ENCODE measurements around the gene ITPK1. TPM values are rescaled to one million over a fixed set of nuclear protein-coding genes. Genes with fewer than 3 reads are reported as not detected.

Gene ITPK1
- total and polyA plus RNA-seq, 10 of the 15 experiments (the other 5 are each of a cell fraction or from before 2014, with no cell fraction given) = 1.3 to 73.2 (median 27.0) TPM

- ChIA-PET CTCF (interaction anchor here (1.0 to 1.6 kb wide), 3 partner anchors 8 to 175 kb away, joined by 4 to 7 read pairs (median 4); no protein-coding TSS in a partner anchor), RAD21 (ENCODE audit: unreplicated experiment) (no interaction called here), POLR2A (no interaction called here), SMC1A (ENCODE audit: uncharacterized antibody, unreplicated experiment) (interaction anchor here (1.3 kb wide), 1 partner anchor 180 kb away, joined by 3 read pairs; no protein-coding TSS in a partner anchor)
- 89% methylated on average over 14 of the region's 14 CpGs for WGBS (ENCODE audit: insufficient coverage, insufficient replicate concordance, low lambda C conversion rate, missing lambda C conversion rate)
- ATAC-seq (no peak), FAIRE-seq (no peak), DNase-seq (ENCODE audit: low read depth, low spot score) (no peak)
- no TSS peak for BruUV-seq (replicated peaks)
- Histone ChIP-seq H3K4me2 (ENCODE audit: control insufficient read depth, insufficient read depth) (no peak overlapping the region), H3K27me3 (replicated peaks in 1 of 2; ENCODE audit: control insufficient read depth in 2 of 2, insufficient read depth in 2 of 2, low read length in 1 of 2) (no peaks in the 10 kb centered on the region), H3K4me1 (ENCODE audit: control insufficient read depth, insufficient read depth, low read length) (no peaks in the 10 kb centered on the region), H3K36me3 (ENCODE audit: control insufficient read depth in 2 of 2, insufficient read depth in 2 of 2, low read length in 1 of 2) (peaks cover 0 to 24% of the 10 kb centered on the region in 2 experiments; a peak in 3 of 4 replicates), H3K4me3 (no peak overlapping the region), H4K20me1 (ENCODE audit: control insufficient read depth, insufficient read depth) (no peaks in the 10 kb centered on the region; the same call in 1 of the 2 replicates), H3K9me3 (replicated peaks; ENCODE audit: control insufficient read depth, insufficient read depth, low read length) (peaks cover 1% of the 10 kb centered on the region; the same call in 1 of the 3 replicates), H3K27ac (ENCODE audit: control insufficient read depth, insufficient read depth) (no peak overlapping the region), H2AFZ (ENCODE audit: control insufficient read depth, low read depth, low read length) (no peak overlapping the region), H3K9ac (ENCODE audit: control insufficient read depth, insufficient read depth, low read length) (no peak overlapping the region), H3K79me2 (ENCODE audit: control insufficient read depth, insufficient read depth, low read length) (no peaks in the 10 kb centered on the region; the same call in 1 of the 2 replicates)
- in situ Hi-C loops (cut with MboI) = no loop called here
- intact Hi-C loops (cut with micrococcal nuclease; ENCODE audit: unreplicated experiment) = no loop called here
- TF ChIP-seq ZBTB4 (CRISPR knock-in tag; IDR thresholded peaks at IDR 0.05) (no peak), FOXK2 (IDR thresholded peaks at IDR 0.05) (no peak), SUPT20H (IDR thresholded peaks at IDR 0.05; ENCODE audit: borderline replicate concordance, control insufficient read depth, low read depth, low read length) (no peak), EP300 (IDR thresholded peaks at IDR 0.05; ENCODE audit: borderline replicate concordance in 1 of 2, control insufficient read depth in 1 of 2, low read depth in 2 of 2, low read length in 2 of 2) (no peak), TAF1 (IDR thresholded peaks at IDR 0.05; ENCODE audit: borderline replicate concordance, low read depth, low read length) (no peak), RUNX3 (IDR thresholded peaks at IDR 0.05; ENCODE audit: low read length) (no peak), SPI1 (IDR thresholded peaks at IDR 0.05; ENCODE audit: borderline replicate concordance, insufficient read depth, low read depth, low read length) (no peak), CEBPZ (IDR thresholded peaks at IDR 0.05; ENCODE audit: low read depth, low read length) (no peak), ETV6 (conservative IDR thresholded peaks at IDR 0.05 in 1 of 2, IDR thresholded peaks at IDR 0.05 in 1 of 2; ENCODE audit: borderline replicate concordance in 1 of 2, low read depth in 1 of 2) (no peak), ZNF24 (IDR thresholded peaks at IDR 0.05) (no peak), MYB (IDR thresholded peaks at IDR 0.05; ENCODE audit: borderline replicate concordance, low read depth, low read length) (no peak)
Measured at GRCh38 chr14:92963301-92964123, 152.2 kb downstream of the ITPK1 start.

Measured in GM12878 (cell line).